Ramos (cell line): Measurements from ENCODE around the gene FAM240B.

Experiments
- in situ Hi-C: fragments of 300-500 bp; cut with MboI; formaldehyde crosslinking; loops from one replicate; pipeline ENCODE4 v1.14.3; 2022; ENCODE audit warnings: low sequenced_read_pairs; ENCODE audit not compliant: unreplicated experiment

FAM240B gene

DNA sequence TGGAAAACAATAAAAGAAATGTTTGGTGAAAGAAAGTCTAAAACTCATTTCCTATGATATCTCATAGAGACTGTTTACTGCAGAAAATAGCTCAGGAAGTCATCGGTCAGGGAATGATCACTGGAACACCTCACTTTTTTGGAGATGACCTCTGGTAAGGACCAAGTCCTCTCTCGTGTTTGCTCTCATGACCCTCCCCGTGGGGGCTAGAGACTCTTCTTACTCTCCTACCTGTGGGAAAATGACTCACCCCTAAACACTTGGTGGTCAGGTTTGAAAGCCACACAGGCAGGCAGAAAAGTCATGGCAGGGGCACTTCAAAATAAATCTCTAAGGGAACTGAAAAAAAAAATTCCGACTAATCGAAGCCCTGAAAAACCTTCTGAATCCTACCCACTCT, 48.2 kb downstream of the FAM240B start:
- in situ Hi-C loops, result no loop called here

DNA sequence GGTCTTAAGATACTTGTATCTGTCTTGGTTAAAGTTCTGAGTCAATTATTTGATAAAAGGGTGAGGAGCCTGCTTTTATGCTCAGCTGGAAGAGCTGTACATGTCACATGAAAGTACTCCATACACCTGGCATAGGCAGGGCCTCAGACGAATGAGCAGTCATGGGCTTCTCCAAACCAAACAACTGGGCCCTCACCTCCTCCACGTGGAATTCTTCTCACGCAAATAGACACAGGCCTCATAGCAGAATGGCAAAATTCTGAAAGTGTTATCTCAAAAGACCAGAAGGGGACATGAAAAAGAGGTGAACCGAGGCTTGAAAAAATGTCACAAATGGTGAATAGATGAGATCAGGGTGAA, 48.6 kb downstream of the FAM240B start:
- in situ Hi-C loops, result no loop called here

DNA sequence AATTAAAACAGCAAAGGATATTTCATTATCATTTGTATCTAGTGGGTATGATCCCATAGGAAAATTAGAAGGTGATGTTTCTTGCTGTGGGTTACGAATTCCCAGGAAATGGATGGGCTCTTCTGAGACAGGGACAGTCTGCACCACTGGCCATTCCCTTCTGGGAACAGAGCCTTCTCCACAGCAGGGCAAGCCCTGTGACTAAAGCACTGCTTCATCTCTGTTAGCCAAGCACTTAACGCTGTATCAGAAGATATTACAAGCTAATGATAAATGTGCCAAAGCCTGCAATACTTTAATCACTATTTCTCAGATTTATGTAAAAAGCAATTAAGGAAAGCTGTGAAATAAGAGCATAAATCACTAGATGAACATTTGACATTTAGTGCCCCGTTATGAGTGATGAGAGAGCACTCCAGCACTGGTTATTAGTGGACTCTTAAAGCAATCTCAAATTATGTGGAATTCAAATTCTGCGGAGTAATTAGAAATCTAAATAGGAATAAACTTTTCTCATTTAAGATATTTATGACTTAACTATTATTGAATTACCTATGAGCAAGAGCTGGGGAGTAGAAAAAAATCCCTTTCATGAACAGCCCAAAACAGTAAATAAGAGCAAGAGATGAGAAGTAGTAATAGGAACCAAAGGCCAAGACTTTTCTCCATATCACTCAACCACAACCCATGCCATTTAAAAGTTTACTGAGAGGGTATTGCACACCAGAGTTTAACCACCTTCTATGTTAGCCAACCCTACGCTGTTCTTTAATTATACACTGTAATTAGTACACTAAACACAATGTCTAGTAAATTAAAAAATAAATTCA, 49.2 kb downstream of the FAM240B start:
- in situ Hi-C loops, result no loop called here

- in situ Hi-C loops, result no loop called here
Measured at GRCh38 chr9:38668791-38669466, 51.0 kb downstream of the FAM240B start.

DNA sequence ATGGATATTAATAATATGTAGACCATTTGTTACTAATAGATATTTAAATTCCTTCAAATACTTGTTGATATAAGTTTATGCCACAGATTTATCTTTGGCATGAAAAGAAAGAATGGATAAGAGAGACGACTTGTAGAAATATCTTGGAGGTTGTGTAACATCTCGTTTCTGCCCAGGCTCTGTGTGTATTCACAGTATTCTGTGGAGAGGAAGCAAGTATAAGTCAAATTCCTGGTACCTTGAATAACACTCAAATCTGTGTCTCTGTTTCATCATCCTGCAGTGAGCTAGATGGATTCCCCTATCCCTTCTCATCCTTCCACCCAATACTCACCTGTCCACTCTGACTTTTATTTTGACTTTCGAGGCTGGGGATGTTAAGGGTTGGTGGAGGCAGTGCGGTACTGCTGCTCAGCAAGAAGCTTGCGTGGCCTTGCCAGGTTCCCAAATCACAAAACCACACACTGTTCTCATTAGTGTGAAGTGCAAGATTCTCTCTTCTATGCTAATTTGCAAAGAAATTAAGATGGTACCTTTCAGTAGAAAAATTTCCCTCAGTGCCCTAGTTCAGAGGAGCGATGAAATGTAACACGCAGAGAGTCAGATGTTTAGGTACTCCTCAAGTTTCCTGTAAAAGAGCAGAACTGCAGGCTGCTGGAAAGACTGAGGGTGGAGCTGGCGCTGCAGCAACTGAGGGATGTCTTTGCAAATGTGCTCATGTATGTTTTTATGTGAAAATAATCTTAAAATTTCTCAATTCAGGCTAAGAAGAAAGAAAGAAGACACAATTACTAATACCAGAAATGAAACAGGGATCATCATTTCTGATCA, 57.0 kb downstream of the FAM240B start:
- in situ Hi-C loops, result no loop called here

DNA sequence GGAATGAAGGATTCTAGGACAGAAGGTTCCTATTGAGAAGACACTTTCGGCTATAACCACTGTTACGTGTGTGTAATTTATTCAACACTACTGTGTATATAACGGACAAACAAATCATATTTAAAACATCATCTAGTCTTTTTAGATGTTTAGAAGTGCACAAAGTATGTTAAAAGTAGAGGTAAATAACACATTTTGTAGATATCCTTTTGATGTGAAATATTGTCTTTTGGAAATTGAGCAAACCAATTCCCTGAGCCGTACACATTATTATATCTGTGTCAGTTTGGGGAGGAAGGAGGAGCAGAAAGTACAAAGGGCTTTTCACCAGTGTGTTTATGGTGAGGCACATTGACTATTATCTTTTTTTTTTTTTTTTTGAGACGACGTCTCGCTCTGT, 60.4 kb downstream of the FAM240B start:
- in situ Hi-C loops, result no loop called here

- in situ Hi-C loops, result no loop called here
Measured at GRCh38 chr9:38656896-38657295, 63.0 kb downstream of the FAM240B start.

DNA sequence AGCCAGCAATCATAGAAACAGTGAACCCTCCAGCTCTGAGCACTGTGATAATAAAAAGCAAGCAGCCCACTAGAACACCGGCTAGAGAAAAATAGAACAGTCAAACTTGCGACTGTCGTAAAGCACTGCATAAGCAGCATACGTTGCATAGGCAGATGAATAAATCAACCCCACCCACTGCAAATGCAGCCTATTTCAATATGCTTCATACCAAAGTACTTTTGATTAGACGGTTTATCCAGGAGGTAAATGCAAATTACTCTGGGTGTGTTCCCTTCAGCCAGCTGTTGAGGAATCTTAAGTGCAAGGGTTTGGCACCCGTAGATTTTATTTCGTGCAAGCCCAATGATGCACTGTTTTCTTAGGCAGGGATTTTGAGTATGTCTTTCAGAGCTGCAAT, 67.4 kb downstream of the FAM240B start:
- in situ Hi-C loops, result no loop called here

GRCh38 chr9:38652044-38652443, 67.9 kb downstream of the FAM240B start:
- in situ Hi-C loops, result no loop called here

DNA sequence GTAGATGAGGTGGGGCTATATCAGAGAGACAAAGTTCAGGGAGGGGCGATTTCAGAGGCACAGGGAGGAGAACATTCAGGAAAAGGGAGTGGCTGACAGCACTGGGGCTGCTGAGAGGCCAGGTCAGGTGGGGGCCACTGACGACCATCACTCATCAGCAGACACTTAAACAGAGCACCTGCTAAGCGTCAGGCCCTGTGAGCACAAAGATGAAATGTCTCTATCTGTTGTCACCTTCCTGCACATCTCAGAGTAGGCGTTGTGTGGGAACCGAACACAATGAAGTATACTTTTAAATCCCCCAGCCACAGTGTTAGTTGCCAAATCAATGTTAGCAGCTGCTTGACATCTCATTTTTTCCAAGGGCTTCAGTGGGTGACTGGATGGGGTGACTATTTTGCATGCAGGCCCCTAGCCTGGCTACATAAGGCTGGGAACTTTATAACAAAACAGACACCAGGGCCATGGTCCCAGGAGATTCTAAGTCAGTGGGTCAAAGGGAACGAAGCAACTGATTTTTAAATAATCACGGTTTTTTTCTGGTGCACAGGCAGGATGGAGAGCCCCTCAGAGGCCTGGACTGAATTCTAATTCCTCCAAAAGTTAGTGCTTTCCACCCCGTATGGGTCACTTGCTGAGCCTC, 68.4 kb downstream of the FAM240B start:
- in situ Hi-C loops, result no loop called here

GRCh38 chr9:38650564-38650963, 69.4 kb downstream of the FAM240B start:
- in situ Hi-C loops, result no loop called here

DNA sequence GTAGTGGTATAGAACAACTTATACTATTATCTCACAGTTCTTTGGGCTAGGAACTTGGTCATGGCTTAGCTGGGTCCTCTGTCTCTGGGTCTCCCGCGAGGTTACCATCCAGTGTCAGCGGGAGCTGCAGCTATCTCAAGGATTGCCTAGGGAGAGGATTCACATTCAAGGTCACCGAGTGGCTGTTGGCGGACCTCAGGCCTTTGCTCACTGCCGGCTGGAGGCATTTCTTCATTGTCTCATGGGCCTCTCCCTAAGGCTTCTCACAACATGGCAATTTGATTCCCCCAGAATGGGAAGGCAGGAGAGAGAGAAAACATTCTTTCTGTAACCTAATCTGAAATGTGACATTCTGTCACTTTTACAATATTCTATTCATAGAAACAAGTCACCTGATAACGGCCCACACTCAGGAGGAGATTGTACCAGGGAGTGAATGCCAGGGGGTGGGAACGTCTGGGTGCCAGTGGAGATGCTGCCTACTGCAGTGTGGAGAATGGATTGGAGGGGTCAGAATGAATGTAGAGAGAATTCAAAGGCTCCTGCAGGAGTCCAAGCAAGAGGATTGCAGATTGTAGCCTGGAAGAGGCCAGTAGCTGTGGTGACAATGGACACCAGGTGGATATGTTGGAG, 70.1 kb downstream of the FAM240B start:
- in situ Hi-C loops, result no loop called here

DNA sequence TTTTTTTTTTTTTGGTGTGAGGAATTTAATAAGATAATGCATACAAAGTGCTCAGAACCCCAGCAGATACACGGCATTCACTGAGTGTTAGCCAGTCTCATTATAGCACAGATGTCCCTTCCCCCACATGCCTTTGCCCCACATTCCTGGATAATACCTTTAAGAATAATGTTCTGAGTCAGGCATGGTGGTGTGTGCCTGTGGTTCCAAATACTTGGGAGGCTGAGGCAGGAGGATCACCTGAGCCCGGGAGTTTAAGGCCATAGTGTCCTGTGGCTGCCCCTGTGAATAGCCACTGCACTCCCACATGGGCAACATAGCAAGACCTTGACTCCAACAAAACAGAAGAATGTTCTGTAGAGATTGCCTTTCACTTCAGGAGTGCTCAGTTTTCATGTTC, 75.3 kb downstream of the FAM240B start:
- in situ Hi-C loops, result no loop called here
